GM12878 (cell line): Measurements from ENCODE around the gene MDK. TPM values are rescaled to one million over a fixed set of nuclear protein-coding genes. Genes with fewer than 3 reads are reported as not detected.

Experiments
- ATAC-seq: fragments of 200-7000 bp; cut with Tn5 transposase; 3 replicates; pipeline ENCODE4 v1.9.1; 2020; ENCODE audit warnings: mild to moderate bottlenecking, moderate library complexity
- BruUV-seq: library from RNA; stranded (reverse); fragments of 400-500 nt; replicated peaks from 2 replicates; lab custom pipeline; 2021; lab: Mats Ljungman, UMichigan
- CTCF ChIA-PET: fragments of 300-600 bp; sonication (Branson Sonifier 250); formaldehyde crosslinking; extraction: SDS; loops from one replicate; lab custom pipeline; 2021; ENCODE audit warnings: inconsistent platforms; lab: Yijun Ruan, JAX
- POLR2A ChIA-PET: fragments of 350-600 bp; formaldehyde crosslinking; extraction: SDS; loops from one replicate; lab custom pipeline; 2021; ENCODE audit warnings: inconsistent platforms; lab: Charles Lee
- RAD21 ChIA-PET: fragments of 300-600 bp; sonication (Branson Sonifier 250); formaldehyde crosslinking; loops from one replicate; lab custom pipeline; 2023; ENCODE audit warnings: antibody characterized with exemption; ENCODE audit not compliant: unreplicated experiment; lab: Charles Lee
- SMC1A ChIA-PET: fragments of 300-600 bp; sonication (Branson Sonifier 250); formaldehyde crosslinking; loops from one replicate; lab custom pipeline; 2023; ENCODE audit not compliant: unreplicated experiment, uncharacterized antibody; lab: Charles Lee
- DNase-seq: peaks from one replicate; pipeline ENCODE4 v3.0.0-alpha.2; 2011; ENCODE audit warnings: low read depth, low spot score
- FAIRE-seq: peaks from 3 replicates; lab custom pipeline; 2011; peaks lifted over from hg19 to GRCh38; lab: Jason Lieb, UNC
- H2AFZ ChIP-seq: 2 replicates; pipeline ENCODE4 v1.6.0; 2011; ENCODE audit warnings: low read depth, low read length, control low read depth; ENCODE audit not compliant: control insufficient read depth
- H3K27ac ChIP-seq: 2 replicates; pipeline ENCODE4 v1.5.1; 2011; ENCODE audit warnings: control low read depth; ENCODE audit not compliant: control insufficient read depth, insufficient read depth
- H3K27me3 ChIP-seq, 2 experiments: replicated peaks in 1 of 2; 2 replicates each; pipeline versions ENCODE4 v1.6.0 to v1.6.1; 2011; ENCODE audit warnings: low read length in 1 of 2; ENCODE audit not compliant: control insufficient read depth in 2 of 2, insufficient read depth in 2 of 2
- H3K36me3 ChIP-seq, 2 experiments: 2 replicates each; pipeline ENCODE4 v1.5.1; 2011; ENCODE audit warnings: low read length in 1 of 2; ENCODE audit not compliant: control insufficient read depth in 2 of 2, insufficient read depth in 2 of 2
- H3K4me1 ChIP-seq: 2 replicates; pipeline ENCODE4 v1.6.1; 2011; ENCODE audit warnings: mild to moderate bottlenecking, low read length, moderate library complexity, mixed read lengths; ENCODE audit not compliant: control insufficient read depth, insufficient read depth
- H3K4me2 ChIP-seq: 2 replicates; pipeline ENCODE4 v1.6.0; 2011; ENCODE audit warnings: control low read depth; ENCODE audit not compliant: control insufficient read depth, insufficient read depth
- H3K4me3 ChIP-seq: fragments of 200-600 bp; sonication (generic); 2 replicates; pipeline ENCODE4 v1.5.1; 2016
- H3K79me2 ChIP-seq: 2 replicates; pipeline ENCODE4 v1.6.0; 2011; ENCODE audit warnings: low read length; ENCODE audit not compliant: control insufficient read depth, insufficient read depth
- H3K9ac ChIP-seq: 2 replicates; pipeline ENCODE4 v1.8.0; 2011; ENCODE audit warnings: low read length, control low read depth, mixed read lengths; ENCODE audit not compliant: control insufficient read depth, insufficient read depth
- H3K9me3 ChIP-seq: replicated peaks from 3 replicates; pipeline ENCODE4 v1.5.1; 2011; ENCODE audit warnings: mild to moderate bottlenecking, low read length; ENCODE audit not compliant: control insufficient read depth, insufficient read depth
- H4K20me1 ChIP-seq: 2 replicates; pipeline ENCODE4 v1.6.0; 2011; ENCODE audit not compliant: control insufficient read depth, insufficient read depth
- BCL11A ChIP-seq: IDR thresholded peaks from 2 replicates; pipeline ENCODE4 v1.6.1; 2011; ENCODE audit warnings: low read depth, low read length
- DPF2 ChIP-seq: fragments of 450-650 bp; IDR thresholded peaks from 2 replicates; pipeline ENCODE4 v1.6.1; 2017; ENCODE audit warnings: mild to moderate bottlenecking
- EGR1 ChIP-seq, 2 experiments: IDR thresholded peaks; 1 replicate in 1 of 2; 2 replicates in 1 of 2; pipeline ENCODE4 v1.6.1; 2011 to 2012; ENCODE audit warnings: low read depth in 2 of 2, low read length in 2 of 2, borderline replicate concordance in 1 of 2, mild to moderate bottlenecking in 1 of 2, moderate library complexity in 1 of 2
- ELK1 ChIP-seq: IDR thresholded peaks from 2 replicates; pipeline ENCODE4 v1.6.1; 2012; ENCODE audit warnings: low read depth, low read length, improper control_type of control experiment
- FOS ChIP-seq: IDR thresholded peaks from 3 replicates; pipeline ENCODE4 v1.6.1; 2011; ENCODE audit warnings: borderline replicate concordance; ENCODE audit not compliant: insufficient read length; ENCODE audit errors: extremely low read depth
- GATAD2B ChIP-seq: fragments of 450-650 bp; conservative IDR thresholded peaks from 2 replicates; pipeline ENCODE4 v1.6.1; 2017; ENCODE audit warnings: low read depth, mild to moderate bottlenecking, moderate library complexity
- HDGF ChIP-seq: fragments of 450-650 bp; IDR thresholded peaks from 2 replicates; pipeline ENCODE4 v1.6.1; 2016; ENCODE audit warnings: antibody characterized with exemption
- MLLT1 ChIP-seq: fragments of 450-650 bp; IDR thresholded peaks from 2 replicates; pipeline ENCODE4 v1.6.1; 2016; ENCODE audit warnings: mild to moderate bottlenecking
- MXI1 ChIP-seq: fragments of 150-350 bp; IDR thresholded peaks from 2 replicates; pipeline ENCODE4 v1.6.1; 2011; ENCODE audit warnings: low read depth, mild to moderate bottlenecking, inconsistent platforms, low read length, improper control_type of control experiment
- PAX8 ChIP-seq: fragments of 450-650 bp; IDR thresholded peaks from 2 replicates; pipeline ENCODE4 v1.6.1; 2017; ENCODE audit warnings: mild to moderate bottlenecking, moderate library complexity
- POLR2A ChIP-seq: IDR thresholded peaks from 2 replicates; pipeline ENCODE4 v1.6.1; 2011; ENCODE audit warnings: low read depth, mild to moderate bottlenecking, low read length
- RBBP5 ChIP-seq: fragments of 200-600 bp; sonication (generic); conservative IDR thresholded peaks from 2 replicates; pipeline ENCODE4 v1.6.1; 2016
- SPI1 ChIP-seq: IDR thresholded peaks from 2 replicates; pipeline ENCODE4 v1.6.1; 2011; ENCODE audit warnings: low read depth, mild to moderate bottlenecking, low read length, moderate library complexity, borderline replicate concordance; ENCODE audit not compliant: insufficient read depth
- SUZ12 ChIP-seq: fragments of 200-600 bp; sonication (generic); IDR thresholded peaks from one replicate; pipeline ENCODE4 v1.6.1; 2018; ENCODE audit warnings: antibody characterized with exemption, mild to moderate bottlenecking; ENCODE audit not compliant: unreplicated experiment
- TBL1XR1 ChIP-seq: IDR thresholded peaks from 2 replicates; pipeline ENCODE4 v1.6.1; 2012; ENCODE audit warnings: low read depth, low read length, improper control_type of control experiment
- ZNF274 ChIP-seq: IDR thresholded peaks from one replicate; pipeline ENCODE4 v1.8.0; 2011; ENCODE audit not compliant: insufficient read length, insufficient read depth
- WGBS: methylation state at CpG from one replicate; pipeline ENCODE4 v1.1.6; 2016; ENCODE audit warnings: low lambda C conversion rate; ENCODE audit not compliant: insufficient replicate concordance, insufficient coverage; ENCODE audit errors: missing lambda C conversion rate; 5-methylcytosine and 5-hydroxymethylcytosine counted together
- in situ Hi-C: fragments of 300-500 bp; cut with MboI; formaldehyde crosslinking; loops from 9 replicates; pipeline ENCODE4 v1.14.3; 2018; ENCODE audit warnings: mixed read lengths
- intact Hi-C: fragments of 100-400 bp; cut with micrococcal nuclease; formaldehyde crosslinking; loops from one replicate; pipeline ENCODE4 v1.14.2; 2022; ENCODE audit not compliant: unreplicated experiment
- polyA plus RNA-seq, 11 experiments: library from polyadenylated mRNA; depleted of rRNA in 4 of 11; unstranded in 6 of 11; stranded (reverse) in 5 of 11; fragments of >200 nt; fragmentation: Nextera tagmentation in 4 of 11; fragmentation: Illumina TruSeq in 1 of 11; extraction: Ambion mirVana in 4 of 11; extraction: Trizol in 1 of 11; gene quantifications; 1 replicate in 1 of 11; 2 replicates in 10 of 11; pipeline versions ENCODE4 v1.2.1 to v1.2.3, GENCODE V29; 2011 to 2016; ENCODE audit warnings: inconsistent platforms in 2 of 11, missing spikeins in 2 of 11, low read depth in 1 of 11
- total RNA-seq, 4 experiments: library from RNA; depleted of rRNA in 3 of 4; stranded (reverse); fragments of >200 nt in 3 of 4; fragmentation: Illumina TruSeq in 1 of 4; extraction: Trizol in 1 of 4; gene quantifications; 2 replicates each; pipeline versions ENCODE4 v1.2.1 to v1.2.3, GENCODE V29; 2013 to 2021

MDK gene
- total and polyA plus RNA-seq, 10 of the 15 experiments (the other 5 are each of a cell fraction or from before 2014, with no cell fraction given) = 0.77 to 17.8 (median 9.9) TPM

- ChIA-PET RAD21 (interaction anchor here (1.2 to 3.0 kb wide), 4 partner anchors 14 to 128 kb away, joined by 3 to 17 read pairs (median 14); partner anchors contain the start of gene DGKZ), POLR2A (no interaction called here), CTCF (interaction anchor here (1.0 to 15.2 kb wide), 3 partner anchors 15 to 128 kb away, joined by 3 to 423 read pairs (median 5); partner anchors contain the start of gene DGKZ), SMC1A (interaction anchor here (5.5 kb wide), 1 partner anchor 14 kb away, joined by 32 read pairs; no protein-coding TSS in a partner anchor)
- Histone ChIP-seq H3K9me3 (no peaks in the 10 kb centered on the region), H3K4me1 (peaks cover 14% of the 10 kb centered on the region), H2AFZ (no peak overlapping the region), H3K9ac (no peak overlapping the region), H3K4me2 (no peak overlapping the region), H3K36me3 (peaks cover 9 to 22% of the 10 kb centered on the region in 2 experiments; a peak in 3 of 4 replicates), H3K4me3 (no peak overlapping the region), H4K20me1 (no peaks in the 10 kb centered on the region), H3K79me2 (peaks cover 18% of the 10 kb centered on the region), H3K27me3 (no peaks in the 10 kb centered on the region), H3K27ac (no peak overlapping the region)
- TF ChIP-seq GATAD2B (no peak), POLR2A (0 out of 2 replicates have a peak, but pooled peaks have one; percentile 13)
- DNase-seq = no peak
- WGBS = 91% methylated on average over 22 of the region's 22 CpGs
- ATAC-seq = no peak
- no TSS peak for BruUV-seq
- in situ Hi-C loops = no loop called here
- intact Hi-C loops = loop anchor here (5.0 kb wide), 1 partner anchor 129 kb away; no protein-coding TSS in a partner anchor
- no peak for FAIRE-seq
These were observed 15.2 kb upstream of the MDK start for GRCh38 chr11:46366260-46366659.

- ChIA-PET RAD21 (no interaction called here), CTCF (interaction anchor here (0.8 to 15.2 kb wide), 3 partner anchors 11 to 17 kb away, joined by 3 to 423 read pairs (median 3); partner anchors contain the start of gene DGKZ), POLR2A (interaction anchor here (1.2 kb wide), 1 partner anchor 15 kb away, joined by 3 read pairs; no protein-coding TSS in a partner anchor), SMC1A (interaction anchor here (5.5 kb wide), 1 partner anchor 15 kb away, joined by 32 read pairs; no protein-coding TSS in a partner anchor)
- no TSS peak for BruUV-seq
- no peak overlapping the region for H3K4me2 ChIP-seq
- peaks cover 13% of the 10 kb centered on the region for H3K4me1 ChIP-seq
- no peak for ATAC-seq
- WGBS = 97% methylated on average over 31 of the region's 31 CpGs
- no peaks in the 10 kb centered on the region for H3K27me3 ChIP-seq
- H3K4me3 ChIP-seq = no peak overlapping the region
- H4K20me1 ChIP-seq = no peaks in the 10 kb centered on the region
- no peak for FAIRE-seq
- H3K9me3 ChIP-seq = no peaks in the 10 kb centered on the region
- peaks cover 9 to 24% of the 10 kb centered on the region in 2 experiments; a peak in 3 of 4 replicates for H3K36me3 ChIP-seq
- intact Hi-C loops = loop anchor here (1.0 to 5.0 kb wide), 2 partner anchors 19 to 129 kb away; partner anchors contain the start of gene DGKZ
- H3K79me2 ChIP-seq = peaks cover 14% of the 10 kb centered on the region
- no peak overlapping the region for H3K27ac ChIP-seq
- in situ Hi-C loops = no loop called here
- no peak for DNase-seq
- no peak overlapping the region for H3K9ac ChIP-seq
- H2AFZ ChIP-seq = no peak overlapping the region
- TF ChIP-seq HDGF (no peak), SPI1 (no peak), ELK1 (no peak), SUZ12 (no peak), DPF2 (no peak), EGR1 (IDR thresholded peaks at IDR 0.05; ENCODE audit: borderline replicate concordance in 1 of 2, low read depth in 2 of 2, low read length in 2 of 2) (no peak), ZNF274 (no peak), FOS (no peak), PAX8 (no peak), TBL1XR1 (no peak), MXI1 (no peak), MLLT1 (no peak), BCL11A (no peak), RBBP5 (no peak)
These were observed 14.8 kb upstream of the MDK start for GRCh38 chr11:46366661-46367161.
